Stimulated activated naive CD8-positive, alpha-beta T cell treated with anti-CD3 and anti-CD28 coated beads, Interleukin-15, amount 100 ng/mL, for 72 hours (primary cell): ENCODE results near the gene LRRC4B.
"Not testable (repeated sequence)": the region's sequence is repeated elsewhere in the genome, so short reads cannot be mapped to it uniquely, and the experiment has no call there.

ENCODE experiments used
- ATAC-seq: fragments of 150-1000 bp; cut with Tn5 transposase; 2 replicates; pipeline ENCODE4 v1.10.0; 2021; ENCODE audit warnings: mild to moderate bottlenecking, moderate library complexity
- DNase-seq, 2 donors: peaks; one replicate each; pipeline ENCODE4 v3.0.0; 2021 to 2022
- H3K27ac Mint-ChIP-seq, 2 donors: one replicate each; pipeline ENCODE4 v1.8.0; 2022; ENCODE audit warnings: mild to moderate bottlenecking in 2 of 2, mixed read lengths in 2 of 2, moderate library complexity in 2 of 2
- H3K27me3 Mint-ChIP-seq: one replicate; pipeline ENCODE4 v1.8.0; 2022; ENCODE audit warnings: mixed read lengths
- H3K4me1 Mint-ChIP-seq: one replicate; pipeline ENCODE4 v1.8.0; 2022; ENCODE audit warnings: mild to moderate bottlenecking, mixed read lengths
- H3K4me3 Mint-ChIP-seq, 2 donors: one replicate each; pipeline ENCODE4 v1.8.0; 2022; ENCODE audit warnings: mild to moderate bottlenecking in 2 of 2, mixed read lengths in 2 of 2, moderate library complexity in 1 of 2
- H3K9me3 Mint-ChIP-seq, 2 donors: one replicate each; pipeline ENCODE4 v1.8.0; 2022; ENCODE audit warnings: mixed read lengths in 2 of 2

LRRC4B gene

DNA sequence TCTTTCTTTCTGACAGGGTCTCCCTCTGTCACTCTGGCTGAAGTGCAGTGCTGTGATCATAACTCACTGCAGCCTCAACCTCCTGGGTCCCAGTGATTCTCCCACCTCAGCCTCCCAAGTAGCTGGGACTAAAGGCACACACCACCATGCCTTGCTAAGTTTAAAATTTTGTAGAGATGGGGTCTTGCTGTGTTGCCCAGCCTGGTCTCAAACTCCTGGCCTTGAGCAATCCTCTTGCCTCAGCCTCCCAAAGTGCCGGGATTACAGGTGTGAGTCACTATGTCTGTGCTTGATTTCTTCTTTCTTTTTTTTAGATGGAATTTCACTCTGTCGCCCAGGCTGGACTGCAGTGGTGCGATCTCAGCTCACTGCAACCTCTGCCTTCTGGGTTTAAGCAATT lies 40.2 kb downstream of the LRRC4B start:
- not testable (repeated sequence) for ATAC-seq, DNase-seq
- H3K9me3 Mint-ChIP-seq: peaks cover 9 to 12% of the 10 kb centered on the region in 2 donors

DNA sequence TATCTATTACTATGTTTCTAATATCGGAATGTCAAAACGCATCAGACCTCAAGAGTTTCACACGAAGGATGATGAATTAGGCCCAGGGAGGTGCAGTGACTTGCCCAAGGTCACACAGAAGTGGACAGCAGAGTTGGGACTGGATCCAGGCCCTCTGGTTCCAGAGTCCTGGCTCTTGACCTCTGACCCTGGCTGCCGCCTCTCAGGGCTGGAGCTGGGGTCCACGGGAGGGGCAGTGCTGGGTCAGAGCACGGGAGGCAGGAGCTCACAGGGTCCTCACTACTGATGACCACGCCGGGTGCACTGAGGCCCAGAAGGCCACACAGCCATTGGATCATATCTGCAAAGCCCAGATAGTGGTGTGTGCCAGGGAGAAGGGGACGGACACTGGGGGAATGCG lies 45.4 kb downstream of the LRRC4B start:
- H3K27ac Mint-ChIP-seq: no peak overlapping the region
- DNase-seq (no peak), ATAC-seq (no peak)
- H3K4me1 Mint-ChIP-seq: no peaks in the 10 kb centered on the region
- H3K9me3 Mint-ChIP-seq: no peaks in the 10 kb centered on the region
- H3K4me3 Mint-ChIP-seq: no peak overlapping the region
- peaks cover 9% of the 10 kb centered on the region for H3K27me3 Mint-ChIP-seq

More for the DNA sequence above, 40.2 kb downstream of the LRRC4B start:
- H3K4me1 Mint-ChIP-seq, H3K27ac Mint-ChIP-seq, H3K4me3 Mint-ChIP-seq: not testable (repeated sequence)
- peaks cover 44% of the 10 kb centered on the region for H3K27me3 Mint-ChIP-seq

DNA sequence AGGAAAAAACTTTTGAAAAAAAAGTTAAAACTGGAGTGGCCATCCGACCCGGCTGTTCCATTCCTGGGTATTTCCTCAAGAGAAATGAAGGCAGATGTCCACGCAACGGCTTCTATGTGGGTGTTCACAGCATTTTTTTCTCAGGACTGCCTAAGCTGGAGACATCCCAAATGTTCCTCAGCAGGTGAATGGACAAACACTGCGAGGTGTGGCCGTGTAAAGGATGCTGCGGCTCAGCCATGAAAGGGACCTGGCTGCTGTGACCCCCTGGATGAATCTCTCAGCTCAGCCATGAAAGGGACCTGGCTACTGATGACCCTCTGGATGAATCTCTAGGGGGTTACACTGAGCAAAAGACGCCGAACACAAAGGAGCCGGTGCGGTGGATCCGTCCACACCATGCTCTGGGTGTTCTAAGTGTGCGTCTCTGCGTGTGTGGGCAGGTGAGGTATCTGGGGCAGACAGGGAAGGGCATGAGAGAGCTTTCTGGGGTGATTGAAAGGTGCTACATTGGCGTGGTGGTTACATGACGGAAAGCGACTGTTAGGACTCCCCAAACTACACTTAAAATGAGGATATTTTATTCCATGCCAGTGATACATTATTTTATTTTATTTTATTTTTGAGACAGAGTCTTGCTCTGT lies 47.3 kb downstream of the LRRC4B start:
- no peak for DNase-seq
- no peak for ATAC-seq
- peaks cover 11% of the 10 kb centered on the region for H3K27me3 Mint-ChIP-seq
- H3K27ac Mint-ChIP-seq: no peak overlapping the region
- H3K9me3 Mint-ChIP-seq: no peaks in the 10 kb centered on the region
- no peak overlapping the region for H3K4me3 Mint-ChIP-seq
- no peaks in the 10 kb centered on the region for H3K4me1 Mint-ChIP-seq

DNA sequence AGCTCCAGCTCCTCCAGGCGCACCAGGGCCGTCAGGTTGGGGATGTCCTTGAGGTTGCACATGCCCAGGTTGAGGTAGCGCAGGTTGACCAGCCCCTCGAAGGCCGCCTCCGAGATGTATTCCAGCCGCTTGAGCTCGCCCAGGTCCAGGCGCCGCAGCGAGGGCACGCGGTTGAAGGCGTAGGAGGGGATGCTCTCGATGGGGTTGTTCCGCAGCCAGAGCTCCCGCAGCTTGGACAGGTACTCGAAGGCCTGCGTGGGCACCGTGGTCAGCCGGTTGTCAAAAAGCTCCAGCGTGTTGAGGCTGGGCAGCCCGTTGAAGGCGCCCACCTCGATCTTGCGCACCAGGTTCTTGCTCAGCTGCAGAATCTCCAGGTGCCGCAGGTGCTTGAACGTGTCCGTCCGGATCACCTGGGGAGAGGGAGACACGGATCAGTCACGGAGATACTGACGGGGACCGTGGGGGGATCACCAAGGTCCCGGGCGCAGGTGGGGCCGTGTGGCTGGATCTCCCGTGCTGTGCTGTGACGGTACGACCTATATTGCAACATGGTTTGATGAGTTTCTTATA lies 49.1 kb downstream of the LRRC4B start:
- Mint-ChIP-seq H3K4me1 (peaks cover 6% of the 10 kb centered on the region), H3K4me3 (no peak overlapping the region), H3K9me3 (no peaks in the 10 kb centered on the region), H3K27me3 (peaks cover 27% of the 10 kb centered on the region), H3K27ac (no peak overlapping the region)
- ATAC-seq (no peak), DNase-seq (no peak)

DNA sequence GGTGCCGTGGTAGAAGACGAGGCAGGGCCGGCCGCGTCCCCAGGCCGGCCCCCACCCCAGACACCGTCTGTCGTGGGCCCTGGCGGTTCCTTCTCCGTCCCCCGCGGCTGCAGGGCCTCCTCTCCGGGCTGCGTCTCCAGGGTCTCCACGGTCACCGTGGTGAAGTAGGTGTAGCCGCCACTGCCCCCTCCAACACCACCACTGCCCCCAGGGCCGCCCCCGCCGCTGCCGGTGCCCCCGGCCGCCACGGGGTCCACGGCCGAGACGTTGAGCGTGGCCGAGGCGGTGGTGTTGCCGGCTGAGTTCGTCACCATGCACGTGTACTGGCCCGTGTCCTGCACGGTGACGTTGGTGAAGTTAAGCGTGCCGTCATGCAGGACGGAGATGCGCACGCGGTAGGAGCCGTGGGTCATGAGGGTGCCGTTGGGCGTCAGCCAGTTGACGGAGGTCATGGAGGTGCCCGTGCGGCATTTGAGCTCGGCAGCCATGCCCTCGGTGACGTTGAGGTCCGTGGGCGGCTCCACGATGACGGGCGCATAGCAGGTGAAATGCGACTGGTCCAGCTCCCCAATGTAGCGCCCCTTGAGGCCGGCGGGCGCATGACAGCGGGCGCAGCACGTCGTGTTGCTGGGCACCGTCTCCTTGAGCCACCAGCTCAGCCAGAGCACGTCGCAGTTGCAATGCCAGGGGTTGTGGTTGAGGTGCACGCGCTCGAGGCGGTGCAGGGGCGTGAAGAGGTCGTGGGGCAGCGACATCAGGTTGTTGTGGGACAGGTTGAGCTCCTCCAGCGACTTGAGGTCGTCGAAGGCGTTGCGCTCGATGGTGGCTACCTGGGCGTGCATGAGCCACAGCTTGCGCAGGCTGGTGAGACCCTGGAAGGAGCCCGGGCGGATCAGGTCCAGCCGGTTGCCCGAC lies 49.9 kb downstream of the LRRC4B start:
- Mint-ChIP-seq H3K9me3 (no peaks in the 10 kb centered on the region), H3K4me3 (no peak overlapping the region), H3K4me1 (peaks cover 8% of the 10 kb centered on the region), H3K27ac (peak overlapping the region in 1 of 2 donors; percentile 38), H3K27me3 (peaks cover 34% of the 10 kb centered on the region)
- DNase-seq: no peak
- peak; percentile 22 for ATAC-seq

DNA sequence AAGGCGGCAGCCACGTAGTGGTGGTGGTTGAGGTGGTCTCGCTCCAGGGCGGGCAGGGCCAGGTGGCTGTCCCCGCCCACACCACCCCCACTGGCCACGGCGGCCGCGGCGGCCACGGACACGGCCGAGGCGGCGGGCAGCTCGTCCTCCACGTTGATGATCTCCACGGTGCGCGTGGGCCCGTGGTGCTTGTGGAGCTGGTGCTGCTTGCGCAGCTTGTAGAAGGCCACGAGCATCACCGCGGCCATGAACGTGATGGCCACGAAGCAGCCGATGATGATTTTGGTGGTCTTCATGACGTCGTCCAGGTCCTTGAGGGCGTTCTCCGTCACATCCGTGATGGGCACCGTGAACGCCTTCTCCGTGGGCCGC lies 50.5 kb downstream of the LRRC4B start:
- H3K4me3 Mint-ChIP-seq: no peak overlapping the region
- H3K27me3 Mint-ChIP-seq: peaks cover 40% of the 10 kb centered on the region
- DNase-seq (no peak), ATAC-seq (no peak)
- no peaks in the 10 kb centered on the region for H3K9me3 Mint-ChIP-seq
- peaks cover 8% of the 10 kb centered on the region for H3K4me1 Mint-ChIP-seq
- no peak overlapping the region for H3K27ac Mint-ChIP-seq

DNA sequence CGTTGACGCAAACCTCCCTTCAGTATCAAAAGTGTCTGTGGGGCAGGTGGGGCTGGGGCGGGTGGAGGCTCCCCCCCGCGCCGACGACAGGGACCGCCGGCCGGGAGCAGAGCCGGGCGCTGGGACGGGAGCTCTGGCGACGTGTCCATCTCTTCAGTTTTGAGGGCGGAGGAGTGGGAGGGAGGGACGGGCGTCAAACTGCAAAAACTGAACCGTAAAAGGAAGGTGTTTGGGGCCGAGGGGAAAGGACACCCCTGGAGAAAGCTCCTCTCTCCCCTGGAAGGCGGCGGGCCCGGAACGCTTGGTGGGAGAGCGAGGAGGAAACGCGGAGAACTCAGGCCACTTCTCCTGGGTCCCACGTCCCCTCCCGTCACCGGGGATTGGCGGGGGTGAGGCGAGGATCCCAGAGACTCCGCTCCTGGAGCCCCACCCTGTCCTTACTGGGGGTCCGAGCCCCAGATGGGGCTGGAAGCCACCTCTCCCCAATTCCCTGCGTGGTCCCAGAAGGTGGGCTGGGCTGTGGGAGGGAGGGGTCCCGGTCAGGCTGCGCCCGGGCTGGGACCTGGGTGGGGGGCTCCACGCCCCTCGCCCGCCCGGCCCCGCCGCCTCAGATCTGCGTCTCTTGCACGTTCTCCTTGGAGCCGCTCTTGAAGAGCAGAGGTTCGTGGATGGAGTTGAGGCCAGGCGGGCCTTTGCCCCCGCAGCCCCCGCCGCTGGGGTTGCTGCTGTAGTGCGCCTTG lies 51.1 kb downstream of the LRRC4B start:
- ATAC-seq: no peak

DNA sequence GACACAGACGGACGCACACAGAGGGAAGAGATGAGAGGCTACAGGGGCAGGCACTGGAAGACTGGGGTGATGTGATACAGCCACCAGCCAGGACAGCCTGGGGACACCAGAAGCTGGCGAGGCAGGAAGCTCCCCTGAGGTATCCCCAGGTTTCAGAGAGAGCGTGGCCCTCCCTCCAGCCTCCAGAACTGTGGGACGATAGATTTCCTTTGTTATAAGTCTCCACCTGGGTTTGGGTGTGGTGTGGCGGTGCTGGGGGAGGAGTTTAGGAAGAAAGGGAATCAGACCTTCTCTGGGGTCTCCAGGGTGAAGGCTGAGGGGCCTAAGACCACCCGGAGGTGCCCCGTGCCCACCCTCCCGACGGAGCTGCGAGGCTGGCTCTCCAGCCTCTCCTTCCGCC lies 51.8 kb downstream of the LRRC4B start:
- peaks cover 40% of the 10 kb centered on the region for H3K27me3 Mint-ChIP-seq
- H3K4me3 Mint-ChIP-seq: no peak overlapping the region
- H3K27ac Mint-ChIP-seq: no peak overlapping the region
- DNase-seq: no peak
- H3K9me3 Mint-ChIP-seq: no peaks in the 10 kb centered on the region
- H3K4me1 Mint-ChIP-seq: peaks cover 15% of the 10 kb centered on the region
- ATAC-seq: no peak

More for the DNA sequence above, 51.1 kb downstream of the LRRC4B start:
- H3K4me3 Mint-ChIP-seq: no peak overlapping the region
- H3K27ac Mint-ChIP-seq: no peak overlapping the region
- H3K9me3 Mint-ChIP-seq: no peaks in the 10 kb centered on the region
- peaks cover 40% of the 10 kb centered on the region for H3K27me3 Mint-ChIP-seq
- H3K4me1 Mint-ChIP-seq: peaks cover 8% of the 10 kb centered on the region
- DNase-seq: no peak

DNA sequence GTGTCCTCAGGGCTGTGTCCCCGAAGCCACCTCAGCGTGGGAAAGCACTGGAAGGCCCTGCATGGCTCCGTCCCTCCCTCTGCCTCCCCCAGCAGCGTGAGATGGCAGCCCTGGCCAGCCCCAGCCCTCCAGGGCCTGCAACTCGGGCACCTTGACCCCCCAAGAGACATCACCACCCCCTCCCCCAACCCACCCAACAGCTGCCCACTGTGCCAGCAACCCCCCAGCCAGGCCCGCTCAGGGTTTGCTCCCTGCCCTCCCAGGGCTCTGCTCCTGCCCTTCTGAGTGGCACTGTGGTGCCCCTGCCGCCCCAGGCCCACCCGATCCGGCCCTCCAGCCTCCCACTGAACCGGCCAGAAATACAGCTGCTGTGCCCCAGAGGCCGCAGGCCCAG lies 53.1 kb downstream of the LRRC4B start:
- no peak overlapping the region for H3K4me3 Mint-ChIP-seq
- H3K4me1 Mint-ChIP-seq: peaks cover 26% of the 10 kb centered on the region
- no peak for DNase-seq
- peaks cover 40% of the 10 kb centered on the region for H3K27me3 Mint-ChIP-seq
- no peaks in the 10 kb centered on the region for H3K9me3 Mint-ChIP-seq
- no peak for ATAC-seq
- peak overlapping the region in 1 of 2 donors; percentile 50 for H3K27ac Mint-ChIP-seq

DNA sequence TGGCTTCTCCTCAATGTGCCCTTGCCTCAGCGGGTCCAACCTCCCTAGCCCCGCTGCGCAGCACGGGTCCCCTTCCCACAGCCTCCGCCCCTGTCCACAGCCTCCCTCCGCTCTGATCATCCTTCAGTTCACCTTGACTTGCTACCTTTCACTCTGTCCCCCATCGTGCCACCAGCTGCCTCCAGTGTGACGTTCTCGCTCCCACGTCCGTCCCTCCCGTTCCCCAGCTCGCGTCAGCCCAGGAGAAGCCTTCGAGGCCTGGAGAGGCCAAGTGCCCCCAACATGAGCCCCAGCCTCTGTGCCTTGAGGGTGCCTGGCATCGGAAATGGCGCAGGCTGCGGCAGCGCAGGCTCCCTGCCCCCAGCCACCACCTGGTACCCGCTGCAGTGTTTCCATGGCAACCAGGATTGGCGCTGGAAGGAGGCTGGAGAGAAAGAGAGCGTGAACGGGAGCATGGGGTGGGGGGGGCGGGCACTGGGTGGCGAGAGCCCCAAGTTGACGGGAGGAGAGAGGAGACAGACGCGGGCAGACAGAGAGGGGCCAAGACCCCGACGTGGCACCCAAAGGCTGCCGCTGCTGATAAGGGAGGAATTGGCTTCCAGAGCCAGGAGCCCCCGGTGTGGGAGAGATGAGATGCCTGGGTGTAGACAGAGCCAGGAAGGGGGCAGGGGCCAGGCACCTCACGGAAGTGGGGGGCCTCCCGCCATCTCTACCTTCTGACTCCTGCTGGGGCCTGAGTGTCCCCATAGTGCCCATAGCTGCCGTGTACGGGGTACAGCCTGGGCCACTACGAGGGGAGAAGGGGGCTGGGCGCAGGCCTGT lies 53.7 kb downstream of the LRRC4B start:
- Mint-ChIP-seq H3K4me1 (peaks cover 29% of the 10 kb centered on the region), H3K9me3 (no peaks in the 10 kb centered on the region), H3K27me3 (peaks cover 40% of the 10 kb centered on the region), H3K27ac (peak overlapping the region in 1 of 2 donors; percentile 85), H3K4me3 (peak overlapping the region in 1 of 2 donors; percentile 13)
- ATAC-seq (no peak), DNase-seq (no peak)

DNA sequence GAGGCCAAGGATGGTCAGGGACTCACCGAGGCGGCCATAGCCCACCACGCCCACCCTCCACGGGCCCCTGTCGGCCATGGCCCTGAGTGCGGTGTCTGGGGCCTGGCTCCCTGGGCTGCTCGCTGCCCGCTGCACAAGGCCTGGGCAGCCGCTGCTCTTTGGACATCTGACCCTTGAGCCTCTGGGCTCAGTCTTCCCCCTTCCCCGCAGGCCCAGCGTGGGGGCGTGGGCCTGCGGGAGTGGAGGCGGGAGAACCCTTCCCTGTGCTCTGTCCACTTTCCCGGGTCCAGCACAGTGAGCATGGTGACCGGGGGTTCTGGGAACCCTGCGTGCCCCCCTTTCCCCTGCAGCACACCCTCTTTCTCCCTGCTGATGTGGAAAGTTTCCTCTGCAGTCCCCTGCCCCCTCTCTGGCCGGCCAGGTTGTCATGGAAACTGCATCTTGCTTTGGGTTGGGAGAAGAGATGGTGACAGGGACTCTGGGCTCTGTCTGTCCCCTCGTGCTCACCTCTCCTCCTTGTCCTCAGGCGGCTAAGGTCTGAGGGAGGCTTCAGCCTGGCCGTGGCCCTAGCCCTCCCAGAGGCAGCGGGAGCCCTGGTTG lies 54.4 kb downstream of the LRRC4B start, which contains the start of gene ASPDH:
TSS of gene ASPDH (minus strand) at position 168 of the 600 bp plus-strand sequence. CDS start at position 78, 90 bp downstream.
- ATAC-seq (no peak), DNase-seq (no peak)
- Mint-ChIP-seq H3K4me3 (peak within 1 kb of the TSS in 1 of 2 donors; percentile 19), H3K27me3 (peaks cover 40% of the 10 kb centered on the region), H3K4me1 (peaks cover 30% of the 10 kb centered on the region), H3K27ac (peak within 1 kb of the TSS in 1 of 2 donors; percentile 86), H3K9me3 (no peaks in the 10 kb centered on the region)

DNA sequence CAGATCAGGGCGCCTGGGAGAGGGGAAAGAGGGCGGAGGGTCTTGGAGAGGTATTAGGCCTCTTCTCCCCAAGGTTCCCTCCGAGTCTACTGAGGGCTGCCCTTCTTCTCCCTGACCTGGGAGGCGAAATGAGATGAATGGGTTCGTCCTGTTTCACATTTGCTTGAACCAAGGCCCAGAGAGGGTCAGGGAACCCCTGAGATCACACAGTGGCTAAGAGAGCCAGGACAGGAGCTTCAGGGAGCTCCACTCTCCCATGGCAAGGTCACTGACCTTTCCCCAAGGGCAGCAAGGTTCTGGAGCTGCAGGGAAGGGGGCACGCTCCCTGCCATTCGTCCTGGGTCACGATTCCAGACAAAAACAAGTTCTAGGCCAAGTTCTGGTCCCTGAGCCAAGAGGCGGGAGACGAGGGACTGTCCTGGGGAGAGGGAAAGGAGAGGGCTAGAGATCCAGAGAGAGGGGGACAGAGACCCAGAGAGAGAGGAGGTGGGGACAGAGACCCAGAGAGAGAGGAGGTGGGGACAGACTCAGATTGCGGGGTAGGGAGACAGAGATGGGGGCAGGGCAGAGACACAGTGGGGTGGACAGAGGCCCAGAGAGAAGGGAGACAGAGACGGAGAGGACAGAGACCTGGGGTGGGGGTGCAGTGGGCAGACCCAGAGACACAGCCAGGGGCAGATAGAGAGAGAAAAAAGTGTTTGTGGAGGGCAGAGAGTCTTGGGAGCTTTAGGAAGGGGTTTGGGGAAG lies 55.1 kb downstream of the LRRC4B start:
- ATAC-seq (no peak), DNase-seq (no peak)
- Mint-ChIP-seq H3K27me3 (peaks cover 35% of the 10 kb centered on the region), H3K9me3 (no peaks in the 10 kb centered on the region), H3K4me3 (peak overlapping the region in 1 of 2 donors; percentile 19), H3K27ac (peak overlapping the region in 1 of 2 donors; percentile 86), H3K4me1 (peaks cover 34% of the 10 kb centered on the region)

DNA sequence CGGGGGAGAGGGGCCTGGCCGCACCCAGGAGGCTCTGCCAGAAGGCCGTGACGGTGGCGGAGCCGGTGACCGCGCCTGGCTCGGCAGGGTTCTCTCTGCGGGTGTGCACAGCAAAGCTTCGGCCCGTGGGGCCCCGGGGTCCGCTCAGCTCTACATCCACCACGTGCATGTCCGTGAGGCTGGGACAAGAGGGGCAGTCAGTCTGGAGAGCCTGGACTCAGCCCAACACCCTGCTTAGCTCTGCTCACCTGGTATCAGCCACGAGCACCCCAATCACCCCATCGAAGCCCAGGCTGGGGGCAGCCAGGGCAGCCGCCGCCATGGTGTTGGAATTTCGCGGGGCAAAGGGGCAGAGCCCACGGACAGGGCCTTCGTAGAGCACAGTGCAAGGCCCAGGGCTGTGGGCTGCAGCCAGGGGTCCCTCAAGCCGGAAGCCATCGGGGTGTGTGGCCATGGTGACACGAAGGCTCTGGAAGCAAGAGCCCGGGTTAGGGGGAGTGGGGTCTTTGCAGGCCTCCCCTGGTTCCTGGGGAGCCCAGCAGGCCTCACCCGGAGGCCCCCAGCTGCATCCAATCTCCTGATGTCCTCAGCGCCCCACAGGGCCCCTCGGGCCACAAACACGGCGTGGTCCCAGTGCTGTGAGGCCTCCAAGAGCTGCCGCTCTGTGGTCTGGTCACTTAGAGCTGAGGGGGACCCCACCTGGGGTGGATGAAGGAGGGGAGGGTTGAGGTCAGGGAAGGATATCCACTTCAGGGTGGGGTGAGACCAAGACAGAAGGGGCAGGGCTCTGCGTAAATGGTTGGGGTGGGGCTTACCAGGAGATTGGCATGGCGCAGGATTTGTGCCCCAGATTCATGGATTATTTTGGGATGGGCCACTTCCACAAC lies 55.9 kb downstream of the LRRC4B start:
- H3K4me3 Mint-ChIP-seq: peak overlapping the region in 1 of 2 donors; percentile 87
- H3K9me3 Mint-ChIP-seq: no peaks in the 10 kb centered on the region
- ATAC-seq (no peak), DNase-seq (no peak)
- H3K27ac Mint-ChIP-seq: peak overlapping the region in 1 of 2 donors; percentile 86
- H3K4me1 Mint-ChIP-seq: peaks cover 39% of the 10 kb centered on the region
- H3K27me3 Mint-ChIP-seq: peaks cover 35% of the 10 kb centered on the region
